ENCODE data around the gene DDX31. TPM values are rescaled to one million over a fixed set of nuclear protein-coding genes. Genes with fewer than 3 reads are reported as not detected.

DDX31 gene
- total RNA-seq, 1 experiment from 2014 or later: 19.2 TPM

GRCh38 chr9:132547436-132547835 is 122.3 kb downstream of the DDX31 start:
- no peak overlapping the region for H3K4me2 ChIP-seq
- no peak overlapping the region for H2AFZ ChIP-seq
- H3K4me3 ChIP-seq: no peak overlapping the region
- POLR2A ChIA-PET (ENCODE audit: unreplicated experiment): no interaction called here
- peaks cover 91% of the 10 kb centered on the region for H3K27me3 ChIP-seq (ENCODE audit: insufficient read depth, low read depth)
- H3K9me2 ChIP-seq (ENCODE audit: insufficient read depth): no peaks in the 10 kb centered on the region
- TF ChIP-seq EZH2 (IDR thresholded peaks at IDR 0.05; ENCODE audit: low read depth): no peak
- no peaks in the 10 kb centered on the region for H3K79me2 ChIP-seq (ENCODE audit: low read depth)
- CTCF ChIA-PET: no interaction called here
- intact Hi-C loops (cut with micrococcal nuclease; ENCODE audit: unreplicated experiment): no loop called here
- H3K9me3 ChIP-seq (ENCODE audit: insufficient read depth, low read depth): no peaks in the 10 kb centered on the region
- BruUV-seq (replicated peaks): no TSS peak
- H3K27ac ChIP-seq: no peak overlapping the region
- no peaks in the 10 kb centered on the region for H3K36me3 ChIP-seq (ENCODE audit: low read depth)
- H3F3A ChIP-seq (ENCODE audit: insufficient read depth, low read depth): no peaks in the 10 kb centered on the region
- H3K4me1 ChIP-seq (replicated peaks; ENCODE audit: insufficient read depth): 0 out of 2 replicates have a peak, but pooled peaks cover 5% of the 10 kb centered on the region
- H4K20me1 ChIP-seq (ENCODE audit: insufficient read depth): no peaks in the 10 kb centered on the region
- no peak for DNase-seq

- intact Hi-C loops (cut with micrococcal nuclease; ENCODE audit: unreplicated experiment): no loop called here
Observed at GRCh38 chr9:132547052-132547431, 122.7 kb downstream of the DDX31 start.

DNA sequence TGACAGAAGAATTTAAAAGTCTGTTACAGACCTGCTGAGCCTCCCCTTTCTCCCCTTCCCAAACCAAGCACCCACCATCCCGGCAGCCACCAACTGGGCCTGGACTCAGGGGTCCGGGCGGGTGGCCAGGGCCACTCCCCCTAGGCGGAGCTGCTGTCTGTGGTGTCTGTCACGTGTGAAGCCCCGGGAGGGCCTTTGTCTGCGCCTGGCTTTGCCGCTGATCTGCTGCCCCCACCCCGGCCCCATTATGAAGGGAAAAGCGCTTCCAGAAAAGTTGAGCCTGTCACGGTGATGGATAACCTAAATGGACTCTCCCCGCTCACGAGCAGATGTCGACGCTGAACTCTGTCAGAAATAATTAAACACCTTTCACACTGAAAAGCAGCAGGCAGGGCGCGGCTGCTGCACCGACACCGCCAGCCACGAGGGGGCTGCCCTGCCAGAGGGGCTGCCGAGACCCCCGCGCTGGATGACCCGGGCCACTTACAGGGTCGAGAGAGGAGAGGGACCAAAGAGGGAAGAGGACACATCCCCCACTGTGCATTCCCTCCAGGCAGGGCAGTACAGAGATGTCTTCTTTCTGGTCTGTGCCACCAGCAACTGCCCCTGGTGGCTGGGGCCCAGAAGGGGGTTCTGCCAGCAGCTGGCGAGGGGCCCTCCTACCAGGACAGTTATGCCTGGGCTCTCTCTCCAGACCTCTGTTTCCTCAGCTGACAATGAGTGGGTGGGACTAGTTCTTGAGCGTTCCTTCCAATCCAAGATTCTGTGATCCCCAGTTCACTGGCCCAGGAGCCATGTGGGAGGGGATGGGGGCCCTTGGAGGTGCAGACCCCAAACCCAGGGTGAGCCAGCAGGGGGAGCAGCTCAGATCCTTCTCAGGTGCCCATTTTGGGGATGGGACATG is 123.4 kb downstream of the DDX31 start:
- Histone ChIP-seq H3K9me2 (ENCODE audit: insufficient read depth) (no peaks in the 10 kb centered on the region), H3K27me3 (ENCODE audit: insufficient read depth, low read depth) (peaks cover 91% of the 10 kb centered on the region), H3K4me1 (replicated peaks; ENCODE audit: insufficient read depth) (0 out of 2 replicates have a peak, but pooled peaks cover 5% of the 10 kb centered on the region), H2AFZ (no peak overlapping the region), H4K20me1 (ENCODE audit: insufficient read depth) (no peaks in the 10 kb centered on the region), H3K4me2 (no peak overlapping the region), H3K36me3 (ENCODE audit: low read depth) (no peaks in the 10 kb centered on the region), H3K27ac (no peak overlapping the region), H3K9me3 (ENCODE audit: insufficient read depth, low read depth) (no peaks in the 10 kb centered on the region), H3K79me2 (ENCODE audit: low read depth) (no peaks in the 10 kb centered on the region), H3K4me3 (no peak overlapping the region), H3F3A (ENCODE audit: insufficient read depth, low read depth) (no peaks in the 10 kb centered on the region)
- intact Hi-C loops (cut with micrococcal nuclease; ENCODE audit: unreplicated experiment): no loop called here
- no peak for DNase-seq
- ChIA-PET CTCF (no interaction called here), POLR2A (ENCODE audit: unreplicated experiment) (no interaction called here)
- no TSS peak for BruUV-seq (replicated peaks)
- TF ChIP-seq CTCF (conservative IDR thresholded peaks at IDR 0.05) (no peak; the same call in 1 of the 2 replicates), EZH2 (IDR thresholded peaks at IDR 0.05; ENCODE audit: low read depth) (no peak)

More at GRCh38 chr9:132547052-132547431, 122.7 kb downstream of the DDX31 start:
- no TSS peak for BruUV-seq (replicated peaks)
- Histone ChIP-seq H4K20me1 (ENCODE audit: insufficient read depth) (no peaks in the 10 kb centered on the region), H3K79me2 (ENCODE audit: low read depth) (no peaks in the 10 kb centered on the region), H3K27me3 (ENCODE audit: insufficient read depth, low read depth) (peaks cover 91% of the 10 kb centered on the region), H2AFZ (no peak overlapping the region), H3K4me2 (no peak overlapping the region), H3K9me3 (ENCODE audit: insufficient read depth, low read depth) (no peaks in the 10 kb centered on the region), H3K27ac (no peak overlapping the region), H3K4me3 (no peak overlapping the region), H3F3A (ENCODE audit: insufficient read depth, low read depth) (no peaks in the 10 kb centered on the region), H3K4me1 (replicated peaks; ENCODE audit: insufficient read depth) (0 out of 2 replicates have a peak, but pooled peaks cover 5% of the 10 kb centered on the region), H3K36me3 (ENCODE audit: low read depth) (no peaks in the 10 kb centered on the region), H3K9me2 (ENCODE audit: insufficient read depth) (no peaks in the 10 kb centered on the region)
- DNase-seq: no peak
- no peak for TF ChIP-seq CTCF (conservative IDR thresholded peaks at IDR 0.05)
- TF ChIP-seq EZH2 (IDR thresholded peaks at IDR 0.05; ENCODE audit: low read depth): no peak
- ChIA-PET CTCF (no interaction called here), POLR2A (ENCODE audit: unreplicated experiment) (no interaction called here)

Measured in PC-9 (cell line).